K562 (cell line): ENCODE measurements around the gene ABCA4. TPM values are rescaled to one million over a fixed set of nuclear protein-coding genes. Genes with fewer than 3 reads are reported as not detected.

Experiments
- ATAC-seq: fragments of 200-7000 bp; cut with Tn5 transposase; 3 replicates; pipeline ENCODE4 v1.9.1; 2020; ENCODE audit warnings: moderate library complexity
- BruUV-seq: library from RNA; stranded (reverse); fragments of 400-500 nt; replicated peaks from 2 replicates; lab custom pipeline; 2021; lab: Mats Ljungman, UMichigan
- CTCF ChIA-PET: fragments of 300-600 bp; formaldehyde crosslinking; extraction: SDS; loops from one replicate; lab custom pipeline; 2021; ENCODE audit warnings: low intra/inter-chr PET ratio; lab: Yijun Ruan, JAX
- POLR2A ChIA-PET: fragments of 300-600, 350-650 bp; sonication (Branson Sonifier 250); formaldehyde crosslinking; extraction: SDS; loops from one replicate; lab custom pipeline; 2021; ENCODE audit warnings: antibody characterized with exemption, inconsistent platforms; lab: Yijun Ruan, JAX
- DNase-seq, 4 experiments: peaks; one replicate each; pipeline versions ENCODE4 v3.0.0 to v3.0.0-alpha.2; 2011 to 2018; ENCODE audit warnings: low spot score in 3 of 4, mixed read lengths in 3 of 4; ENCODE audit errors: extremely low read depth in 1 of 4
- FAIRE-seq: peaks from 2 replicates; lab custom pipeline; 2011; peaks lifted over from hg19 to GRCh38; lab: Jason Lieb, UNC
- H2AFZ ChIP-seq: 2 replicates; pipeline ENCODE4 v1.6.0; 2011; ENCODE audit warnings: low read depth, low read length, control low read depth, inconsistent platforms
- H3K27ac ChIP-seq: fragments of 200-600 bp; 3 replicates; pipeline ENCODE4 v1.8.0; 2011; ENCODE audit warnings: low read depth, mild to moderate bottlenecking, control low read depth, inconsistent platforms, low read length, moderate library complexity, mixed read lengths; ENCODE audit errors: extremely low read depth
- H3K27me3 ChIP-seq, 2 experiments: fragments of 300-600 bp in 1 of 2; 2 replicates in 1 of 2; 3 replicates in 1 of 2; pipeline versions ENCODE4 v1.6.0 to v1.8.0; 2011; ENCODE audit warnings: inconsistent platforms in 2 of 2, low read length in 2 of 2, mild to moderate bottlenecking in 1 of 2, mixed read lengths in 1 of 2, moderate library complexity in 1 of 2; ENCODE audit not compliant: control insufficient read depth in 2 of 2, insufficient read depth in 2 of 2
- H3K36me3 ChIP-seq: fragments of 300-600 bp; 3 replicates; pipeline ENCODE4 v1.8.0; 2011; ENCODE audit warnings: mild to moderate bottlenecking, low read length, inconsistent platforms; ENCODE audit not compliant: control insufficient read depth, insufficient read depth
- H3K4me1 ChIP-seq, 2 experiments: fragments of 200-600 bp in 1 of 2; replicated peaks in 1 of 2; 2 replicates in 1 of 2; 3 replicates in 1 of 2; pipeline versions ENCODE4 v1.5.1 to v1.8.0; 2011; ENCODE audit warnings: inconsistent platforms in 2 of 2, low read length in 2 of 2, mild to moderate bottlenecking in 1 of 2, mixed read lengths in 1 of 2, moderate library complexity in 1 of 2; ENCODE audit not compliant: control insufficient read depth in 2 of 2, insufficient read depth in 2 of 2
- H3K4me2 ChIP-seq: 2 replicates; pipeline ENCODE4 v1.6.1; 2011; ENCODE audit warnings: low read length, control low read depth, inconsistent platforms, mixed read lengths; ENCODE audit not compliant: insufficient read depth
- H3K4me3 ChIP-seq: fragments of 200-600 bp; sonication (generic), shearing (Covaris generic); 2 replicates; pipeline ENCODE4 v1.5.1; 2016; ENCODE audit warnings: control low read depth, inconsistent platforms
- H3K79me2 ChIP-seq: fragments of 200-600 bp; 3 replicates; pipeline ENCODE4 v1.8.0; 2011; ENCODE audit warnings: low read length, inconsistent platforms; ENCODE audit not compliant: control insufficient read depth, insufficient read depth
- H3K9ac ChIP-seq, 2 experiments: 2 replicates each; pipeline versions ENCODE4 v1.6.0 to v1.6.1; 2011; ENCODE audit warnings: low read depth in 2 of 2, low read length in 2 of 2, control low read depth in 1 of 2, inconsistent platforms in 1 of 2, mild to moderate bottlenecking in 1 of 2, mixed read lengths in 1 of 2; ENCODE audit not compliant: insufficient read depth in 1 of 2
- H3K9me1 ChIP-seq: one replicate; pipeline ENCODE4 v1.6.0; 2011; ENCODE audit warnings: inconsistent platforms, mild to moderate bottlenecking, low read length, moderate library complexity; ENCODE audit not compliant: control insufficient read depth, insufficient read depth
- H3K9me3 ChIP-seq: replicated peaks from 2 replicates; pipeline ENCODE4 v1.5.1; 2011; ENCODE audit warnings: low read depth, low read length, inconsistent platforms; ENCODE audit not compliant: control insufficient read depth, insufficient read depth
- H4K20me1 ChIP-seq: replicated peaks from 2 replicates; pipeline ENCODE4 v1.6.1; 2011; ENCODE audit warnings: low read length, inconsistent platforms, mixed read lengths; ENCODE audit not compliant: control insufficient read depth, insufficient read depth
- ASH1L ChIP-seq: fragments of 450-650 bp; IDR thresholded peaks from 2 replicates; pipeline ENCODE4 v1.6.1; 2018; ENCODE audit warnings: borderline replicate concordance, mild to moderate bottlenecking, low read depth; ENCODE audit not compliant: partially characterized antibody
- BRCA1 ChIP-seq, 2 experiments: fragments of 450-650 bp in 1 of 2; sonication (generic) in 1 of 2; formaldehyde crosslinking in 1 of 2; IDR thresholded peaks; 2 replicates each; pipeline versions ENCODE4 v1.5.0 to v1.6.1; 2017 to 2020; ENCODE audit warnings: mild to moderate bottlenecking in 1 of 2, missing genetic modification reagents in 1 of 2
- CGGBP1 ChIP-seq: fragments of 250-450 bp; sonication (Bioruptor Pico); IDR thresholded peaks from 2 replicates; pipeline ENCODE4 v1.9.0; 2021; ENCODE audit warnings: mild to moderate bottlenecking
- ELF4 ChIP-seq: fragments of 450-650 bp; formaldehyde crosslinking; IDR thresholded peaks from 2 replicates; pipeline ENCODE4 v1.4.0; 2022; ENCODE audit warnings: missing genetic modification characterization
- GATA2 ChIP-seq: sonication (generic); formaldehyde crosslinking; IDR thresholded peaks from 2 replicates; pipeline ENCODE4 v1.4.0; 2020; ENCODE audit warnings: mild to moderate bottlenecking, missing genetic modification reagents
- HMGN3 ChIP-seq: IDR thresholded peaks from 2 replicates; pipeline ENCODE4 v1.6.1; 2011; ENCODE audit warnings: borderline replicate concordance, low read depth, mild to moderate bottlenecking, mixed read lengths, low read length; ENCODE audit not compliant: insufficient read length; ENCODE audit errors: extremely low read depth
- IRF1 ChIP-seq: sonication (generic); formaldehyde crosslinking; IDR thresholded peaks from 2 replicates; pipeline ENCODE4 v1.8.0; 2022; ENCODE audit warnings: missing genetic modification reagents, mild to moderate bottlenecking, borderline replicate concordance
- KAT8 ChIP-seq: fragments of 450-650 bp; IDR thresholded peaks from 2 replicates; pipeline ENCODE4 v1.6.1; 2016; ENCODE audit warnings: low read depth, mild to moderate bottlenecking
- NONO ChIP-seq, 2 experiments: fragments of 200-400 bp in 1 of 2; fragments of 450-650 bp in 1 of 2; formaldehyde crosslinking in 1 of 2; IDR thresholded peaks; 2 replicates each; pipeline ENCODE4 v1.6.1; 2017; ENCODE audit warnings: low read depth in 2 of 2, mild to moderate bottlenecking in 2 of 2, moderate library complexity in 2 of 2, low read length in 1 of 2
- PHF21A ChIP-seq: fragments of 450-650 bp; IDR thresholded peaks from 2 replicates; pipeline ENCODE4 v1.6.1; 2017; ENCODE audit warnings: low read depth, borderline replicate concordance
- SIN3A ChIP-seq, 2 experiments: fragments of 150-350 bp in 1 of 2; IDR thresholded peaks; 2 replicates each; pipeline ENCODE4 v1.6.1; 2011 to 2016; ENCODE audit warnings: borderline replicate concordance in 2 of 2, low read depth in 2 of 2, low read length in 2 of 2, mild to moderate bottlenecking in 2 of 2, moderate library complexity in 2 of 2; ENCODE audit not compliant: control insufficient read depth in 1 of 2
- XRCC5 ChIP-seq: fragments of 200-400 bp; formaldehyde crosslinking; IDR thresholded peaks from 2 replicates; pipeline ENCODE4 v1.6.1; 2017; ENCODE audit warnings: low read depth, mild to moderate bottlenecking, low read length
- ZNF146 ChIP-seq: IDR thresholded peaks from one replicate; pipeline ENCODE4 v1.6.1; 2018; ENCODE audit warnings: missing compliant biosample characterization; ENCODE audit not compliant: unreplicated experiment
- ZNF830 ChIP-seq: fragments of 250-450 bp; sonication (Bioruptor Pico); IDR thresholded peaks from 2 replicates; pipeline ENCODE4 v1.5.0; 2021; ENCODE audit warnings: mild to moderate bottlenecking
- WGBS: fragments of 100-300 bp; shearing (Covaris generic); methylation state at CpG from one replicate; pipeline ENCODE4 v1.1.6; 2016; ENCODE audit warnings: low coverage, mixed read lengths; ENCODE audit not compliant: insufficient coverage; ENCODE audit errors: missing lambda C conversion rate; 5-methylcytosine and 5-hydroxymethylcytosine counted together
- in situ Hi-C: fragments of 300-500 bp; cut with MboI; formaldehyde crosslinking; loops from 4 replicates; pipeline ENCODE4 v1.15.0; 2018; ENCODE audit warnings: inconsistent platforms, mixed read lengths
- intact Hi-C: fragments of 100-400 bp; cut with micrococcal nuclease; formaldehyde crosslinking; loops from 2 replicates; pipeline ENCODE4 v1.14.2; 2022
- polyA plus RNA-seq, 8 experiments: library from polyadenylated mRNA; depleted of rRNA in 4 of 8; stranded (reverse) in 5 of 8; unstranded in 3 of 8; fragments of >200 nt; fragmentation: Nextera tagmentation in 2 of 8; fragmentation: Illumina TruSeq in 1 of 8; extraction: Ambion mirVana in 2 of 8; extraction: Trizol in 1 of 8; gene quantifications; 2 replicates each; pipeline versions ENCODE4 v1.2.1 to v1.2.3, GENCODE V29; 2011 to 2014; ENCODE audit warnings: inconsistent platforms in 1 of 8, missing spikeins in 1 of 8
- total RNA-seq, 7 experiments: library from RNA; depleted of rRNA in 6 of 7; stranded (reverse); fragments of >200 nt in 6 of 7; fragmentation: Illumina TruSeq in 2 of 7; extraction: Trizol in 2 of 7; gene quantifications; 2 replicates each; pipeline versions ENCODE4 v1.2.1 to v1.2.3, GENCODE V29; 2011 to 2021; ENCODE audit warnings: low replicate concordance in 1 of 7
- TF ChIP-seq, protein P1 (sequence below): sonication (generic); formaldehyde crosslinking; IDR thresholded peaks from 2 replicates; pipeline ENCODE4 v1.8.1; 2023; ENCODE audit warnings: mild to moderate bottlenecking, missing genetic modification reagents, moderate library complexity

Gene ABCA4
- total and polyA plus RNA-seq, 9 of the 15 experiments (the other 6 are each of a cell fraction or from before 2014, with no cell fraction given) = 0.01 to 0.04 TPM; not detected in 7

GRCh38 chr1:94142022-94142421, 21.1 kb upstream of the ABCA4 start:
- no peak for DNase-seq
- 0% methylated on average over 1 of the region's 1 CpG for WGBS
- H3K9ac ChIP-seq = no peak overlapping the region

DNA sequence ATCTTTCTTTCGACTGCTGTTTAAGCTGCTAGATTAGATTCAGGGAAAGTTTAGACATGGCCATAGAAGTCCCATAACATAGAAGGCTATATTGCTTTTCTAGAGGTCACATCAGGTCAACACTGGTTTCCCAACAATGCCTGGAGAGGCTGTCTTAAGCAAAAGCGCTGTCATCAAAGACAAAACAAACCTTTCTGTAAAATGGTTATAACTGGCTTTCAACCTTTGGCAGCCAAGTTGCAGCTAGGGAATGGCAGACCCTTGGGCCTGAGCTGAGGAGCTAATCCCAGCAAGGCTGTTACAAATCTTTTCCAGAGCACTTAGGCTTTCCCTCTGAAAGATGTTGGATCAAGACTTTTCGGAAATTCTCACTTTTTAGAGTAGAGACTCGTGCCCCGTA, 11.2 kb upstream of the ABCA4 start:
- ATAC-seq = no peak
- Histone ChIP-seq H3K4me3 (no peak overlapping the region), H3K9me3 (no peaks in the 10 kb centered on the region), H3K27ac (no peak overlapping the region), H3K9me1 (no peaks in the 10 kb centered on the region), H4K20me1 (no peaks in the 10 kb centered on the region), H3K4me2 (no peak overlapping the region), H3K27me3 (0 out of 5 replicates have a peak, but pooled peaks cover 0 to 4% of the 10 kb centered on the region in 2 experiments), H3K4me1 (no peaks in the 10 kb centered on the region), H3K9ac (no peak overlapping the region), H3K36me3 (no peaks in the 10 kb centered on the region), H3K79me2 (no peaks in the 10 kb centered on the region), H2AFZ (no peak overlapping the region)
- no peak for FAIRE-seq
- no TSS peak for BruUV-seq
- CTCF ChIA-PET = no interaction called here
- intact Hi-C loops (no loop called here), in situ Hi-C loops (no loop called here)
- no peak for DNase-seq
- POLR2A ChIA-PET = no interaction called here
- 0% methylated on average over 5 of the region's 5 CpGs for whole genome bisulfite sequencing
- TF ChIP-seq CGGBP1 (CRISPR knock-in tag) = no peak
- no peak for TF ChIP-seq IRF1 (CRISPR knock-in tag)
- TF ChIP-seq BRCA1 (IDR thresholded peaks at IDR 0.05) = no peak
- TF ChIP-seq BRCA1 (CRISPR knock-in tag; IDR thresholded peaks at IDR 0.05) = no peak
- TF ChIP-seq, protein P1, sequence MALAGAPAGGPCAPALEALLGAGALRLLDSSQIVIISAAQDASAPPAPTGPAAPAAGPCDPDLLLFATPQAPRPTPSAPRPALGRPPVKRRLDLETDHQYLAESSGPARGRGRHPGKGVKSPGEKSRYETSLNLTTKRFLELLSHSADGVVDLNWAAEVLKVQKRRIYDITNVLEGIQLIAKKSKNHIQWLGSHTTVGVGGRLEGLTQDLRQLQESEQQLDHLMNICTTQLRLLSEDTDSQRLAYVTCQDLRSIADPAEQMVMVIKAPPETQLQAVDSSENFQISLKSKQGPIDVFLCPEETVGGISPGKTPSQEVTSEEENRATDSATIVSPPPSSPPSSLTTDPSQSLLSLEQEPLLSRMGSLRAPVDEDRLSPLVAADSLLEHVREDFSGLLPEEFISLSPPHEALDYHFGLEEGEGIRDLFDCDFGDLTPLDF (CRISPR knock-in tag) = no peak
- no peak for TF ChIP-seq SIN3A (IDR thresholded peaks at IDR 0.05; ENCODE audit: borderline replicate concordance in 2 of 2, control insufficient read depth in 1 of 2, low read depth in 2 of 2, low read length in 2 of 2)
- no peak for TF ChIP-seq ASH1L
- TF ChIP-seq KAT8 = no peak
- TF ChIP-seq XRCC5 = no peak

More at GRCh38 chr1:94142022-94142421, 21.1 kb upstream of the ABCA4 start:
- H3K36me3 ChIP-seq = no peaks in the 10 kb centered on the region
- no peak overlapping the region for H2AFZ ChIP-seq
- H3K4me3 ChIP-seq = no peak overlapping the region
- CTCF ChIA-PET = no interaction called here
- no peaks in the 10 kb centered on the region for H3K9me3 ChIP-seq
- no peaks in the 10 kb centered on the region for H3K4me1 ChIP-seq
- POLR2A ChIA-PET = no interaction called here
- no peak overlapping the region for H3K4me2 ChIP-seq
- TF ChIP-seq NONO (IDR thresholded peaks at IDR 0.05; ENCODE audit: low read depth in 2 of 2, low read length in 1 of 2) (no peak), GATA2 (CRISPR knock-in tag) (no peak), ELF4 (CRISPR knock-in tag) (no peak), ZNF146 (CRISPR knock-in tag) (no peak), PHF21A (no peak), ZNF830 (CRISPR knock-in tag) (no peak), HMGN3 (no peak)
- H3K27me3 ChIP-seq = no peaks in the 10 kb centered on the region
- no TSS peak for BruUV-seq
- no peaks in the 10 kb centered on the region for H4K20me1 ChIP-seq
- in situ Hi-C loops = no loop called here
- H3K9me1 ChIP-seq = no peaks in the 10 kb centered on the region
- ATAC-seq (no peak), FAIRE-seq (no peak)
- no peaks in the 10 kb centered on the region for H3K79me2 ChIP-seq
- intact Hi-C loops = no loop called here
- no peak overlapping the region for H3K27ac ChIP-seq
